NCI-H2227 (cell line): ENCODE measurements around the gene UBE2D3.
"Not testable (repeated sequence)": the region's sequence is repeated elsewhere in the genome, so short reads cannot be mapped to it uniquely, and the experiment has no call there.

Source experiments
- DNase-seq: peaks from one replicate; lab custom pipeline; 2025; ENCODE audit not compliant: unreplicated experiment; lab: John Stamatoyannopoulos, UW

Gene UBE2D3

GRCh38 chr4:102832105-102832504 is 4.8 kb upstream of the UBE2D3 start:
- no peak for DNase-seq

GRCh38 chr4:102829803-102830202 is 2.5 kb upstream of the UBE2D3 start:
- no peak for DNase-seq

GRCh38 chr4:102828497-102828808 is 1.1 kb upstream of the UBE2D3 start:
- DNase-seq, result no peak

- peak; percentile 99 for DNase-seq
These were observed 534 bp upstream of the UBE2D3 start for GRCh38 chr4:102827674-102828496.

- no peak for DNase-seq
These were observed 1.1 kb downstream of the UBE2D3 start for GRCh38 chr4:102826105-102826889.

GRCh38 chr4:102825261-102826091 is 1.9 kb downstream of the UBE2D3 start:
- peak; percentile 31 for DNase-seq

GRCh38 chr4:102824398-102824797 is 3.0 kb downstream of the UBE2D3 start:
- DNase-seq, result no peak

GRCh38 chr4:102823897-102824296 is 3.5 kb downstream of the UBE2D3 start:
- no peak for DNase-seq

GRCh38 chr4:102823464-102823863 is 3.9 kb downstream of the UBE2D3 start:
- no peak for DNase-seq

- DNase-seq, result no peak
These were observed 7.6 kb downstream of the UBE2D3 start for GRCh38 chr4:102819588-102820365.

GRCh38 chr4:102819100-102819499 is 8.3 kb downstream of the UBE2D3 start:
- DNase-seq, result not testable (repeated sequence)

- no peak for DNase-seq
These were observed 9.6 kb downstream of the UBE2D3 start for GRCh38 chr4:102817613-102818268.

GRCh38 chr4:102817021-102817605 is 10.2 kb downstream of the UBE2D3 start:
- DNase-seq, result no peak

- DNase-seq, result no peak
These were observed 11.4 kb downstream of the UBE2D3 start for GRCh38 chr4:102815981-102816380.

- no peak for DNase-seq
These were observed 17.7 kb downstream of the UBE2D3 start for GRCh38 chr4:102809691-102810090.

GRCh38 chr4:102809190-102809589 is 18.2 kb downstream of the UBE2D3 start:
- no peak for DNase-seq

- DNase-seq, result no peak
These were observed 19.3 kb downstream of the UBE2D3 start for GRCh38 chr4:102808009-102808408.

GRCh38 chr4:102807345-102807744 is 20.0 kb downstream of the UBE2D3 start:
- DNase-seq, result no peak

GRCh38 chr4:102799816-102800215 is 27.5 kb downstream of the UBE2D3 start:
- no peak for DNase-seq

- DNase-seq, result no peak
These were observed 32.4 kb downstream of the UBE2D3 start for GRCh38 chr4:102794999-102795398.
